ENCODE results near the gene MARCHF6.
"Not testable (repeated sequence)": the region's sequence is repeated elsewhere in the genome, so short reads cannot be mapped to it uniquely, and the experiment has no call there.

MARCHF6 gene

GRCh38 chr5:10353241-10354047, at the start of gene MARCHF6:
Gene MARCHF6 (plus strand): TSS chr5:10353695. CDS start chr5:10353899, 204 bp downstream.
- peak within 1 kb of the TSS; percentile 82 for H3K4me3 ChIP-seq (ENCODE audit: low read depth, low read length)

GRCh38 chr5:10303699-10304170, 49.8 kb upstream of the MARCHF6 start:
- H3K4me3 ChIP-seq (ENCODE audit: low read depth, low read length) = no peak overlapping the region

- H3K4me3 ChIP-seq (ENCODE audit: low read depth, low read length) = no peak overlapping the region
These were observed 48.6 kb upstream of the MARCHF6 start for GRCh38 chr5:10304932-10305331.

GRCh38 chr5:10306114-10306513, 47.4 kb upstream of the MARCHF6 start:
- no peak overlapping the region for H3K4me3 ChIP-seq (ENCODE audit: low read depth, low read length)

GRCh38 chr5:10306806-10307205, 46.7 kb upstream of the MARCHF6 start:
- H3K4me3 ChIP-seq (ENCODE audit: low read depth, low read length) = peak overlapping the region; percentile 70

- peak within 1 kb of the TSS; percentile 70 for H3K4me3 ChIP-seq (ENCODE audit: low read depth, low read length)
These were observed 46.0 kb upstream of the MARCHF6 start, which contains the start of gene CMBL for GRCh38 chr5:10307206-10308148. Gene CMBL (minus strand): TSS chr5:10307902. CDS start chr5:10290762, 17,140 bp downstream.

- no peak overlapping the region for H3K4me3 ChIP-seq (ENCODE audit: low read depth, low read length)
These were observed 44.7 kb upstream of the MARCHF6 start for GRCh38 chr5:10308844-10309243.

GRCh38 chr5:10310066-10310779, 43.3 kb upstream of the MARCHF6 start:
- no peak overlapping the region for H3K4me3 ChIP-seq (ENCODE audit: low read depth, low read length)

GRCh38 chr5:10310835-10311570, 42.5 kb upstream of the MARCHF6 start:
- H3K4me3 ChIP-seq (ENCODE audit: low read depth, low read length) = not testable (repeated sequence)

GRCh38 chr5:10311595-10312425, 41.7 kb upstream of the MARCHF6 start:
- no peak overlapping the region for H3K4me3 ChIP-seq (ENCODE audit: low read depth, low read length)

- H3K4me3 ChIP-seq (ENCODE audit: low read depth, low read length) = no peak overlapping the region
These were observed 38.3 kb upstream of the MARCHF6 start for GRCh38 chr5:10315201-10315600.

GRCh38 chr5:10315824-10316509, 37.5 kb upstream of the MARCHF6 start:
- H3K4me3 ChIP-seq (ENCODE audit: low read depth, low read length) = no peak overlapping the region

- no peak overlapping the region for H3K4me3 ChIP-seq (ENCODE audit: low read depth, low read length)
These were observed 35.4 kb upstream of the MARCHF6 start for GRCh38 chr5:10317825-10318682.

GRCh38 chr5:10319202-10319851, 34.2 kb upstream of the MARCHF6 start:
- H3K4me3 ChIP-seq (ENCODE audit: low read depth, low read length) = no peak overlapping the region

GRCh38 chr5:10320793-10321192, 32.7 kb upstream of the MARCHF6 start:
- H3K4me3 ChIP-seq (ENCODE audit: low read depth, low read length) = no peak overlapping the region

- H3K4me3 ChIP-seq (ENCODE audit: low read depth, low read length) = no peak overlapping the region
These were observed 31.6 kb upstream of the MARCHF6 start for GRCh38 chr5:10321882-10322281.

Data from iPS-11a (cell line).